GM12878 (cell line): ENCODE measurements around the gene RASGRF2. TPM values are rescaled to one million over a fixed set of nuclear protein-coding genes. Genes with fewer than 3 reads are reported as not detected.

Experiments used
- ATAC-seq: fragments of 200-7000 bp; cut with Tn5 transposase; 3 replicates; pipeline ENCODE4 v1.9.1; 2020; ENCODE audit warnings: mild to moderate bottlenecking, moderate library complexity
- BruUV-seq: library from RNA; stranded (reverse); fragments of 400-500 nt; replicated peaks from 2 replicates; lab custom pipeline; 2021; lab: Mats Ljungman, UMichigan
- CTCF ChIA-PET: fragments of 300-600 bp; sonication (Branson Sonifier 250); formaldehyde crosslinking; extraction: SDS; loops from one replicate; lab custom pipeline; 2021; ENCODE audit warnings: inconsistent platforms; lab: Yijun Ruan, JAX
- POLR2A ChIA-PET: fragments of 350-600 bp; formaldehyde crosslinking; extraction: SDS; loops from one replicate; lab custom pipeline; 2021; ENCODE audit warnings: inconsistent platforms; lab: Charles Lee
- RAD21 ChIA-PET: fragments of 300-600 bp; sonication (Branson Sonifier 250); formaldehyde crosslinking; loops from one replicate; lab custom pipeline; 2023; ENCODE audit warnings: antibody characterized with exemption; ENCODE audit not compliant: unreplicated experiment; lab: Charles Lee
- SMC1A ChIA-PET: fragments of 300-600 bp; sonication (Branson Sonifier 250); formaldehyde crosslinking; loops from one replicate; lab custom pipeline; 2023; ENCODE audit not compliant: unreplicated experiment, uncharacterized antibody; lab: Charles Lee
- DNase-seq: peaks from one replicate; pipeline ENCODE4 v3.0.0-alpha.2; 2011; ENCODE audit warnings: low read depth, low spot score
- FAIRE-seq: peaks from 3 replicates; lab custom pipeline; 2011; peaks lifted over from hg19 to GRCh38; lab: Jason Lieb, UNC
- H2AFZ ChIP-seq: 2 replicates; pipeline ENCODE4 v1.6.0; 2011; ENCODE audit warnings: low read depth, low read length, control low read depth; ENCODE audit not compliant: control insufficient read depth
- H3K27ac ChIP-seq: 2 replicates; pipeline ENCODE4 v1.5.1; 2011; ENCODE audit warnings: control low read depth; ENCODE audit not compliant: control insufficient read depth, insufficient read depth
- H3K27me3 ChIP-seq, 2 experiments: replicated peaks in 1 of 2; 2 replicates each; pipeline versions ENCODE4 v1.6.0 to v1.6.1; 2011; ENCODE audit warnings: low read length in 1 of 2; ENCODE audit not compliant: control insufficient read depth in 2 of 2, insufficient read depth in 2 of 2
- H3K36me3 ChIP-seq, 2 experiments: 2 replicates each; pipeline ENCODE4 v1.5.1; 2011; ENCODE audit warnings: low read length in 1 of 2; ENCODE audit not compliant: control insufficient read depth in 2 of 2, insufficient read depth in 2 of 2
- H3K4me1 ChIP-seq: 2 replicates; pipeline ENCODE4 v1.6.1; 2011; ENCODE audit warnings: mild to moderate bottlenecking, low read length, moderate library complexity, mixed read lengths; ENCODE audit not compliant: control insufficient read depth, insufficient read depth
- H3K4me2 ChIP-seq: 2 replicates; pipeline ENCODE4 v1.6.0; 2011; ENCODE audit warnings: control low read depth; ENCODE audit not compliant: control insufficient read depth, insufficient read depth
- H3K4me3 ChIP-seq: fragments of 200-600 bp; sonication (generic); 2 replicates; pipeline ENCODE4 v1.5.1; 2016
- H3K79me2 ChIP-seq: 2 replicates; pipeline ENCODE4 v1.6.0; 2011; ENCODE audit warnings: low read length; ENCODE audit not compliant: control insufficient read depth, insufficient read depth
- H3K9ac ChIP-seq: 2 replicates; pipeline ENCODE4 v1.8.0; 2011; ENCODE audit warnings: low read length, control low read depth, mixed read lengths; ENCODE audit not compliant: control insufficient read depth, insufficient read depth
- H3K9me3 ChIP-seq: replicated peaks from 3 replicates; pipeline ENCODE4 v1.5.1; 2011; ENCODE audit warnings: mild to moderate bottlenecking, low read length; ENCODE audit not compliant: control insufficient read depth, insufficient read depth
- H4K20me1 ChIP-seq: 2 replicates; pipeline ENCODE4 v1.6.0; 2011; ENCODE audit not compliant: control insufficient read depth, insufficient read depth
- JUNB ChIP-seq: IDR thresholded peaks from 2 replicates; pipeline ENCODE4 v1.6.1; 2016; ENCODE audit warnings: antibody characterized with exemption, mild to moderate bottlenecking
- MEF2A ChIP-seq: IDR thresholded peaks from 2 replicates; pipeline ENCODE4 v1.6.1; 2011; ENCODE audit warnings: low read depth, mild to moderate bottlenecking, low read length, moderate library complexity; ENCODE audit not compliant: insufficient read depth
- MEF2B ChIP-seq: fragments of 450-650 bp; IDR thresholded peaks from 2 replicates; pipeline ENCODE4 v1.6.1; 2018; ENCODE audit warnings: mild to moderate bottlenecking, moderate library complexity; ENCODE audit not compliant: partially characterized antibody, poor library complexity, severe bottlenecking
- RB1 ChIP-seq: fragments of 450-650 bp; formaldehyde crosslinking; IDR thresholded peaks from 2 replicates; pipeline ENCODE4 v1.6.1; 2017; ENCODE audit warnings: mild to moderate bottlenecking, borderline replicate concordance
- SMARCA5 ChIP-seq: fragments of 450-650 bp; IDR thresholded peaks from 2 replicates; pipeline ENCODE4 v1.6.1; 2017; ENCODE audit warnings: mild to moderate bottlenecking
- YY1 ChIP-seq: IDR thresholded peaks from 2 replicates; pipeline ENCODE4 v1.6.1; 2011; ENCODE audit warnings: low read depth, mild to moderate bottlenecking, low read length
- ZNF217 ChIP-seq: fragments of 450-650 bp; IDR thresholded peaks from 2 replicates; pipeline ENCODE4 v1.6.1; 2017; ENCODE audit warnings: antibody characterized with exemption, mild to moderate bottlenecking
- WGBS: methylation state at CpG from one replicate; pipeline ENCODE4 v1.1.6; 2016; ENCODE audit warnings: low lambda C conversion rate; ENCODE audit not compliant: insufficient replicate concordance, insufficient coverage; ENCODE audit errors: missing lambda C conversion rate; 5-methylcytosine and 5-hydroxymethylcytosine counted together
- in situ Hi-C: fragments of 300-500 bp; cut with MboI; formaldehyde crosslinking; loops from 9 replicates; pipeline ENCODE4 v1.14.3; 2018; ENCODE audit warnings: mixed read lengths
- intact Hi-C: fragments of 100-400 bp; cut with micrococcal nuclease; formaldehyde crosslinking; loops from one replicate; pipeline ENCODE4 v1.14.2; 2022; ENCODE audit not compliant: unreplicated experiment
- polyA plus RNA-seq, 11 experiments: library from polyadenylated mRNA; depleted of rRNA in 4 of 11; unstranded in 6 of 11; stranded (reverse) in 5 of 11; fragments of >200 nt; fragmentation: Nextera tagmentation in 4 of 11; fragmentation: Illumina TruSeq in 1 of 11; extraction: Ambion mirVana in 4 of 11; extraction: Trizol in 1 of 11; gene quantifications; 1 replicate in 1 of 11; 2 replicates in 10 of 11; pipeline versions ENCODE4 v1.2.1 to v1.2.3, GENCODE V29; 2011 to 2016; ENCODE audit warnings: inconsistent platforms in 2 of 11, missing spikeins in 2 of 11, low read depth in 1 of 11
- total RNA-seq, 4 experiments: library from RNA; depleted of rRNA in 3 of 4; stranded (reverse); fragments of >200 nt in 3 of 4; fragmentation: Illumina TruSeq in 1 of 4; extraction: Trizol in 1 of 4; gene quantifications; 2 replicates each; pipeline versions ENCODE4 v1.2.1 to v1.2.3, GENCODE V29; 2013 to 2021
- TF ChIP-seq, protein P1 (sequence below): IDR thresholded peaks from 2 replicates; pipeline ENCODE4 v1.6.1; 2012; ENCODE audit warnings: low read length, inconsistent platforms

Gene RASGRF2
- total and polyA plus RNA-seq, 10 of the 15 experiments (the other 5 are each of a cell fraction or from before 2014, with no cell fraction given) = 0.05 to 0.24 (median 0.07) TPM

GRCh38 chr5:81213070-81213469 lies 252.9 kb downstream of the RASGRF2 start:
- DNase-seq = no peak
- ChIA-PET CTCF (interaction anchor here (1.0 kb wide), 1 partner anchor 87 kb away, joined by 3 read pairs; no protein-coding TSS in a partner anchor), POLR2A (interaction anchor here (0.6 to 1.6 kb wide), 2 partner anchors 12 to 89 kb away, joined by 4 read pairs; partner anchors contain the start of gene ZCCHC9)
- no peaks in the 10 kb centered on the region for H3K36me3 ChIP-seq
- H3K4me2 ChIP-seq = no peak overlapping the region; the same call in 1 of the 2 replicates
- no peaks in the 10 kb centered on the region for H3K79me2 ChIP-seq
- in situ Hi-C loops (no loop called here), intact Hi-C loops (loop anchor here (5.0 kb wide), 1 partner anchor 74 kb away; no protein-coding TSS in a partner anchor)
- H3K9ac ChIP-seq = no peak overlapping the region
- ATAC-seq = peak; percentile 8
- no peaks in the 10 kb centered on the region for H3K27me3 ChIP-seq
- H3K9me3 ChIP-seq = no peaks in the 10 kb centered on the region
- no peaks in the 10 kb centered on the region for H4K20me1 ChIP-seq
- peaks cover 18% of the 10 kb centered on the region; the same call in 1 of the 2 replicates for H3K4me1 ChIP-seq
- 65% methylated on average over 3 of the region's 3 CpGs for WGBS
- no peak overlapping the region for H3K27ac ChIP-seq
- BruUV-seq = no TSS peak
- TF ChIP-seq MEF2A = no peak
- TF ChIP-seq RB1 = no peak
- TF ChIP-seq ZNF217 = no peak
- TF ChIP-seq, all 136 proteins: peak for 0
- Histone ChIP-seq H2AFZ (no peak overlapping the region; the same call in 1 of the 2 replicates), H3K4me3 (no peak overlapping the region)
- ChIA-PET RAD21 (interaction anchor here (1.4 kb wide), 1 partner anchor 85 kb away, joined by 4 read pairs; no protein-coding TSS in a partner anchor), SMC1A (interaction anchor here (1.0 to 1.4 kb wide), 2 partner anchors 18 to 30 kb away, joined by 3 read pairs; no protein-coding TSS in a partner anchor)
- FAIRE-seq = no peak

DNA sequence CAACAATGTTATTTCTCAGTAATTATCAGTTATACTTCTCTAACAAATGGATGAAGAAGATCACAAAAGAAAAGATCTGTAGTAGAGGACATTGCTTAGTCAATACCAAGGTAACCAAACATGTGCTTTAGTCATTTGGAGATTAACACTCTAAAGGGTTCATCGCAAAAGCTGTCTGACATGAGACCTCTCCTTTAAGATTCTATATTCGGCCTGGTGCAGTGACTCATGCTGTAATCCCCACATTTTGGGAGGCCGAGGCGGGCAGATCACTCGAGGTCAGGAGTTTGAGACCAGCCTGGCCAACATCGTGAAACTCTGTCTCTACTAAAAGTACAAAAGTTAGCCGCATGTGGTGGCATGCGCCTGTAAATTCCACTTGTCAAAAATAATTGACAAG lies 254.7 kb downstream of the RASGRF2 start:
- Histone ChIP-seq H3K36me3 (no peaks in the 10 kb centered on the region), H3K4me2 (no peak overlapping the region), H3K9ac (no peak overlapping the region), H3K9me3 (no peaks in the 10 kb centered on the region), H3K4me3 (no peak overlapping the region), H3K79me2 (no peaks in the 10 kb centered on the region), H3K4me1 (peaks cover 18% of the 10 kb centered on the region; the same call in 1 of the 2 replicates), H2AFZ (peak overlapping the region; percentile 37), H3K27ac (no peak overlapping the region), H4K20me1 (no peaks in the 10 kb centered on the region), H3K27me3 (no peaks in the 10 kb centered on the region)
- ChIA-PET CTCF (interaction anchor here (1.0 to 1.6 kb wide), 2 partner anchors 28 to 85 kb away, joined by 3 to 4 read pairs; no protein-coding TSS in a partner anchor), POLR2A (no interaction called here), RAD21 (interaction anchor here (2.0 kb wide), 1 partner anchor 11 kb away, joined by 6 read pairs; no protein-coding TSS in a partner anchor), SMC1A (interaction anchor here (1.2 kb wide), 1 partner anchor 84 kb away, joined by 3 read pairs; no protein-coding TSS in a partner anchor)
- intact Hi-C loops (loop anchor here (5.0 kb wide), 1 partner anchor 72 kb away; no protein-coding TSS in a partner anchor), in situ Hi-C loops (no loop called here)
- DNase-seq (no peak), FAIRE-seq (no peak), ATAC-seq (peak; percentile 20; the same call in 2 of the 3 replicates)
- TF ChIP-seq, protein P1, sequence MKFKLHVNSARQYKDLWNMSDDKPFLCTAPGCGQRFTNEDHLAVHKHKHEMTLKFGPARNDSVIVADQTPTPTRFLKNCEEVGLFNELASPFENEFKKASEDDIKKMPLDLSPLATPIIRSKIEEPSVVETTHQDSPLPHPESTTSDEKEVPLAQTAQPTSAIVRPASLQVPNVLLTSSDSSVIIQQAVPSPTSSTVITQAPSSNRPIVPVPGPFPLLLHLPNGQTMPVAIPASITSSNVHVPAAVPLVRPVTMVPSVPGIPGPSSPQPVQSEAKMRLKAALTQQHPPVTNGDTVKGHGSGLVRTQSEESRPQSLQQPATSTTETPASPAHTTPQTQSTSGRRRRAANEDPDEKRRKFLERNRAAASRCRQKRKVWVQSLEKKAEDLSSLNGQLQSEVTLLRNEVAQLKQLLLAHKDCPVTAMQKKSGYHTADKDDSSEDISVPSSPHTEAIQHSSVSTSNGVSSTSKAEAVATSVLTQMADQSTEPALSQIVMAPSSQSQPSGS = peak; percentile 31; the same call in 1 of the 2 replicates
- TF ChIP-seq ZNF217 = no peak
- TF ChIP-seq MEF2B = no peak
- peak; percentile 77 for TF ChIP-seq JUNB
- no peak for TF ChIP-seq SMARCA5
- no peak for TF ChIP-seq YY1
- TF ChIP-seq MEF2A = peak; percentile 65; the same call in 1 of the 2 replicates
- BruUV-seq = no TSS peak
- WGBS = 3% methylated on average over 8 of the region's 8 CpGs
